GM04504 (cell line): ENCODE data around the gene SLC22A16.

Experiments used
- DNase-seq: peaks from one replicate; pipeline ENCODE4 v3.0.0-alpha.2; 2012; ENCODE audit warnings: low read depth

The SLC22A16 gene

GRCh38 chr6:110447761-110448160 is 28.7 kb downstream of the SLC22A16 start:
- no peak for DNase-seq

GRCh38 chr6:110446405-110446804 is 30.0 kb downstream of the SLC22A16 start:
- DNase-seq, result no peak

- DNase-seq, result no peak
Measured at GRCh38 chr6:110440026-110440425, 36.4 kb downstream of the SLC22A16 start.

GRCh38 chr6:110439356-110439755 is 37.1 kb downstream of the SLC22A16 start:
- no peak for DNase-seq

GRCh38 chr6:110434961-110435602 is 41.3 kb downstream of the SLC22A16 start:
- no peak for DNase-seq

- DNase-seq, result no peak
Measured at GRCh38 chr6:110432285-110432900, 44.0 kb downstream of the SLC22A16 start.

- DNase-seq, result no peak
Measured at GRCh38 chr6:110430741-110431140, 45.7 kb downstream of the SLC22A16 start.

GRCh38 chr6:110430236-110430635 is 46.2 kb downstream of the SLC22A16 start:
- no peak for DNase-seq

GRCh38 chr6:110428153-110428552 is 48.3 kb downstream of the SLC22A16 start:
- no peak for DNase-seq

- DNase-seq, result no peak
Measured at GRCh38 chr6:110425816-110426215, 50.6 kb downstream of the SLC22A16 start.

- no peak for DNase-seq
Measured at GRCh38 chr6:110422444-110422822, 54.0 kb downstream of the SLC22A16 start.

- no peak for DNase-seq
Measured at GRCh38 chr6:110421749-110422443, 54.5 kb downstream of the SLC22A16 start.

- DNase-seq, result no peak
Measured at GRCh38 chr6:110419028-110419739, 57.2 kb downstream of the SLC22A16 start.

GRCh38 chr6:110418594-110418993 is 57.8 kb downstream of the SLC22A16 start:
- DNase-seq, result no peak

- no peak for DNase-seq
Measured at GRCh38 chr6:110415086-110415916, 61.1 kb downstream of the SLC22A16 start, which contains the start of gene DDO. Gene DDO (minus strand): TSS chr6:110415575. CDS start chr6:110413462, 2,113 bp downstream.

GRCh38 chr6:110414669-110415068 is 61.7 kb downstream of the SLC22A16 start:
- DNase-seq, result no peak

- no peak for DNase-seq
Measured at GRCh38 chr6:110412360-110412759, 64.1 kb downstream of the SLC22A16 start.

- DNase-seq, result no peak
Measured at GRCh38 chr6:110410511-110410910, 65.9 kb downstream of the SLC22A16 start.

GRCh38 chr6:110409794-110410193 is 66.6 kb downstream of the SLC22A16 start:
- no peak for DNase-seq

- no peak for DNase-seq
Measured at GRCh38 chr6:110408901-110409300, 67.5 kb downstream of the SLC22A16 start.

- no peak for DNase-seq
Measured at GRCh38 chr6:110404607-110405006, 71.8 kb downstream of the SLC22A16 start.
